ENCODE data around the gene LRRN4.

LRRN4 gene

GRCh38 chr20:6053776-6054688 is at the start of gene LRRN4:
LRRN4 (minus strand) TSS chr20:6054060; CDS start chr20:6052799, 1,261 bp downstream.
- TF ChIP-seq, protein P1, sequence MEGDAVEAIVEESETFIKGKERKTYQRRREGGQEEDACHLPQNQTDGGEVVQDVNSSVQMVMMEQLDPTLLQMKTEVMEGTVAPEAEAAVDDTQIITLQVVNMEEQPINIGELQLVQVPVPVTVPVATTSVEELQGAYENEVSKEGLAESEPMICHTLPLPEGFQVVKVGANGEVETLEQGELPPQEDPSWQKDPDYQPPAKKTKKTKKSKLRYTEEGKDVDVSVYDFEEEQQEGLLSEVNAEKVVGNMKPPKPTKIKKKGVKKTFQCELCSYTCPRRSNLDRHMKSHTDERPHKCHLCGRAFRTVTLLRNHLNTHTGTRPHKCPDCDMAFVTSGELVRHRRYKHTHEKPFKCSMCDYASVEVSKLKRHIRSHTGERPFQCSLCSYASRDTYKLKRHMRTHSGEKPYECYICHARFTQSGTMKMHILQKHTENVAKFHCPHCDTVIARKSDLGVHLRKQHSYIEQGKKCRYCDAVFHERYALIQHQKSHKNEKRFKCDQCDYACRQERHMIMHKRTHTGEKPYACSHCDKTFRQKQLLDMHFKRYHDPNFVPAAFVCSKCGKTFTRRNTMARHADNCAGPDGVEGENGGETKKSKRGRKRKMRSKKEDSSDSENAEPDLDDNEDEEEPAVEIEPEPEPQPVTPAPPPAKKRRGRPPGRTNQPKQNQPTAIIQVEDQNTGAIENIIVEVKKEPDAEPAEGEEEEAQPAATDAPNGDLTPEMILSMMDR (IDR thresholded peaks at IDR 0.05; ENCODE audit: low read depth, low read length, missing control alignments) = no peak
- no peak for DNase-seq (ENCODE audit: low read depth)
- no peak within 1 kb of the TSS for H3K4me3 ChIP-seq (ENCODE audit: low read depth, low read length)
- in situ Hi-C loops (cut with HindIII; ENCODE audit: low sequenced_read_pairs) = no loop called here

DNA sequence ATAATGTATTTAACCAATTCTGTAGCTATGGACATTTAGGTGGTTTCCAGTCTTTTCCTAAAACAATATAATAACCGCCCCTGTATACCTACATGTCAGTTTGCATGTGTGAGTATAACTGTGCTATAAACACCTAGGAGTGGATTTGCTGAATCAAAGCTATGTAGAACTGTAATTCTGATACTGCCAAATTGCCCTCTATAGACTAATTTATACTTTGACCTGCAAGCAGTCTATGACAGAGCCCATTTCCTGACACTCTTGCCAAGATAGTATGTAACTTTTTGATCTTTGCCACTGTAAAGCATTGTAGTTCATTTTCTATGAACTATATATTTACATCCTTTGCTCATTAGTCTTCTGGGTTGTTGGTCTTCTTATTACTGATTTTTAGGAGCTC is 49.4 kb upstream of the LRRN4 start:
- in situ Hi-C loops (cut with HindIII; ENCODE audit: low sequenced_read_pairs) = no loop called here
- DNase-seq (ENCODE audit: low read depth) = no peak
- TF ChIP-seq, protein P1 (IDR thresholded peaks at IDR 0.05; ENCODE audit: low read depth, low read length, missing control alignments) = no peak
- H3K4me3 ChIP-seq (ENCODE audit: low read depth, low read length) = no peak overlapping the region

GRCh38 chr20:6101346-6101745 is 47.5 kb upstream of the LRRN4 start:
- DNase-seq (ENCODE audit: low read depth) = no peak
- in situ Hi-C loops (cut with HindIII; ENCODE audit: low sequenced_read_pairs) = no loop called here
- TF ChIP-seq, protein P1 (IDR thresholded peaks at IDR 0.05; ENCODE audit: low read depth, low read length, missing control alignments) = no peak
- H3K4me3 ChIP-seq (ENCODE audit: low read depth, low read length) = no peak overlapping the region

DNA sequence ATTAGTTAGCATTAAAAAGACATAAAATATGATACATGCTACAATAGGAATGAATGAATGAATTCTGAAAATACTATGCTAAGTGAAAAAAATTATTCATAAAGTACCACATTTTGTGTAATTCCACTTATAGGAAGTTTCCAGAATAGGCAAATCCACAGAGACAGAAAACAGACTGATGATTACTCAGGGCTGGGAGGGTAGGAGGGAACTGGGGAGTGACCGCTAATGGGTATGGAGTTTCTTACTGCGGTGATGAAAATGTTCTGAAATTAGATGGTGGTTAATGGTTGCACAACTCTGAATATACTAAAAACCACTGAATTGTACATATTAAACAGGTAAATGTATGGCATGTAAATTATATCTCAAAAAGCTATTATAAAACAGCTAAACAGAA is 46.4 kb upstream of the LRRN4 start:
- DNase-seq (ENCODE audit: low read depth) = no peak
- in situ Hi-C loops (cut with HindIII; ENCODE audit: low sequenced_read_pairs) = no loop called here
- TF ChIP-seq, protein P1 (IDR thresholded peaks at IDR 0.05; ENCODE audit: low read depth, low read length, missing control alignments) = no peak
- H3K4me3 ChIP-seq (ENCODE audit: low read depth, low read length) = no peak overlapping the region

DNA sequence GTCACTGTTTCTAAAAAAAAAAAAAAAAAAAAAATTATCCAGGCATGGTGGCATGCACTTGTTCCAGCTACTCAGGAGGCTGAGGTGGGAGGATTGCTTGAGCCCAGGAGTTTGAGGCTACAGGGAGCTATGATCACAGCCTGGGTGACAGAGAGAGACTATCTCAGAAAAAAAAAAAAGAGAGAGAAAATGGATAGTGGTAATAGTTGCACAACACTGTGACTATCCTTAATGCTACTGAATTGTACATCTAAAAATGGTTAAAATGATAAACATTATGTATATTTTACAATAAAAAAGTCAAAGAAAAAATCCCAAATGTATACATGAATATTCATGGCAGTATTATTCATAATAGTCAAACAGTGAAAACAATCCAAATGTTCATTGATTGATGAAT is 46.0 kb upstream of the LRRN4 start:
- H3K4me3 ChIP-seq (ENCODE audit: low read depth, low read length) = no peak overlapping the region
- TF ChIP-seq, protein P1 (IDR thresholded peaks at IDR 0.05; ENCODE audit: low read depth, low read length, missing control alignments) = no peak
- DNase-seq (ENCODE audit: low read depth) = no peak
- in situ Hi-C loops (cut with HindIII; ENCODE audit: low sequenced_read_pairs) = no loop called here

DNA sequence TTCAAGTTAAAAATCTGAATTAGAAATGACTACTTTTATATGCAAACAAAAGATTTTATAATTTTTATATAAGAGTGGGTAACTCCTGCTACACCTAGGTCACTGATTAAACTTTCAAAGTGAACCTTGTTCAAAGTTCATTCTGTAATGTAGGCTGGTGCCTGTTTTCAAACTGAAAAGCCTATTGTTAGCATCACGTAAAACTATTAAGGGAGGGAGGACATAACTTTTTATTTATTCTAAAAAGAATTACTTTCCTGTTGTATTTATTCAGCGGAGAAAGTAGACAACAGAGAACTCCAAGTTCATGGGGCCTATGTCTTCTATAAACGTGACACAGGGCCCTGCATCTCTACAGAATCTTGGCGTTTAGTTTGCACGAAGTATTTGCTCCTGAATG is 41.5 kb upstream of the LRRN4 start:
- DNase-seq (ENCODE audit: low read depth) = no peak
- H3K4me3 ChIP-seq (ENCODE audit: low read depth, low read length) = no peak overlapping the region
- in situ Hi-C loops (cut with HindIII; ENCODE audit: low sequenced_read_pairs) = no loop called here
- TF ChIP-seq, protein P1 (IDR thresholded peaks at IDR 0.05; ENCODE audit: low read depth, low read length, missing control alignments) = no peak
